ENCODE measurements around the gene KCNC1.

KCNC1 gene

GRCh38 chr11:17753153-17753552 lies 18.6 kb downstream of the KCNC1 start:
- Histone ChIP-seq H3K4me3 (ENCODE audit: low read length) (no peak overlapping the region), H3K27me3 (ENCODE audit: control insufficient read depth, insufficient read depth, low read length) (no peaks in the 10 kb centered on the region), H3K9ac (ENCODE audit: low read length) (no peak overlapping the region), H3K4me1 (ENCODE audit: control insufficient read depth, insufficient read depth, low read length) (no peaks in the 10 kb centered on the region), H3K9me3 (ENCODE audit: control insufficient read depth, low read length) (no peaks in the 10 kb centered on the region), H3K36me3 (ENCODE audit: control insufficient read depth, insufficient read depth, low read length) (no peaks in the 10 kb centered on the region)

GRCh38 chr11:17753641-17754040 lies 19.1 kb downstream of the KCNC1 start:
- no peak overlapping the region for H3K4me3 ChIP-seq (ENCODE audit: low read length)
- no peak overlapping the region for H3K9ac ChIP-seq (ENCODE audit: low read length)
- no peaks in the 10 kb centered on the region for H3K4me1 ChIP-seq (ENCODE audit: control insufficient read depth, insufficient read depth, low read length)
- H3K9me3 ChIP-seq (ENCODE audit: control insufficient read depth, low read length) = no peaks in the 10 kb centered on the region
- no peaks in the 10 kb centered on the region for H3K36me3 ChIP-seq (ENCODE audit: control insufficient read depth, insufficient read depth, low read length)
- H3K27me3 ChIP-seq (ENCODE audit: control insufficient read depth, insufficient read depth, low read length) = no peaks in the 10 kb centered on the region

GRCh38 chr11:17755891-17756290 lies 21.3 kb downstream of the KCNC1 start:
- Histone ChIP-seq H3K9ac (ENCODE audit: low read length) (no peak overlapping the region), H3K27me3 (ENCODE audit: control insufficient read depth, insufficient read depth, low read length) (no peaks in the 10 kb centered on the region), H3K36me3 (ENCODE audit: control insufficient read depth, insufficient read depth, low read length) (no peaks in the 10 kb centered on the region), H3K9me3 (ENCODE audit: control insufficient read depth, low read length) (no peaks in the 10 kb centered on the region), H3K4me3 (ENCODE audit: low read length) (no peak overlapping the region), H3K4me1 (ENCODE audit: control insufficient read depth, insufficient read depth, low read length) (no peaks in the 10 kb centered on the region)

GRCh38 chr11:17760102-17761029 lies 25.8 kb downstream of the KCNC1 start:
- Histone ChIP-seq H3K36me3 (ENCODE audit: control insufficient read depth, insufficient read depth, low read length) (no peaks in the 10 kb centered on the region), H3K9ac (ENCODE audit: low read length) (no peak overlapping the region), H3K27me3 (ENCODE audit: control insufficient read depth, insufficient read depth, low read length) (no peaks in the 10 kb centered on the region), H3K4me3 (ENCODE audit: low read length) (no peak overlapping the region), H3K9me3 (ENCODE audit: control insufficient read depth, low read length) (no peaks in the 10 kb centered on the region), H3K4me1 (ENCODE audit: control insufficient read depth, insufficient read depth, low read length) (no peaks in the 10 kb centered on the region)

- Histone ChIP-seq H3K4me3 (ENCODE audit: low read length) (no peak overlapping the region), H3K4me1 (ENCODE audit: control insufficient read depth, insufficient read depth, low read length) (no peaks in the 10 kb centered on the region), H3K9ac (ENCODE audit: low read length) (no peak overlapping the region), H3K36me3 (ENCODE audit: control insufficient read depth, insufficient read depth, low read length) (no peaks in the 10 kb centered on the region), H3K9me3 (ENCODE audit: control insufficient read depth, low read length) (no peaks in the 10 kb centered on the region), H3K27me3 (ENCODE audit: control insufficient read depth, insufficient read depth, low read length) (no peaks in the 10 kb centered on the region)
Measured at GRCh38 chr11:17762309-17762974, 27.9 kb downstream of the KCNC1 start.

- Histone ChIP-seq H3K4me1 (ENCODE audit: control insufficient read depth, insufficient read depth, low read length) (no peaks in the 10 kb centered on the region), H3K36me3 (ENCODE audit: control insufficient read depth, insufficient read depth, low read length) (no peaks in the 10 kb centered on the region), H3K4me3 (ENCODE audit: low read length) (no peak overlapping the region), H3K27me3 (ENCODE audit: control insufficient read depth, insufficient read depth, low read length) (no peaks in the 10 kb centered on the region), H3K9ac (ENCODE audit: low read length) (no peak overlapping the region), H3K9me3 (ENCODE audit: control insufficient read depth, low read length) (no peaks in the 10 kb centered on the region)
Measured at GRCh38 chr11:17763244-17763643, 28.7 kb downstream of the KCNC1 start.

GRCh38 chr11:17763703-17764102 lies 29.1 kb downstream of the KCNC1 start:
- Histone ChIP-seq H3K4me3 (ENCODE audit: low read length) (no peak overlapping the region), H3K4me1 (ENCODE audit: control insufficient read depth, insufficient read depth, low read length) (no peaks in the 10 kb centered on the region), H3K9ac (ENCODE audit: low read length) (no peak overlapping the region), H3K27me3 (ENCODE audit: control insufficient read depth, insufficient read depth, low read length) (no peaks in the 10 kb centered on the region), H3K36me3 (ENCODE audit: control insufficient read depth, insufficient read depth, low read length) (no peaks in the 10 kb centered on the region), H3K9me3 (ENCODE audit: control insufficient read depth, low read length) (no peaks in the 10 kb centered on the region)

- no peaks in the 10 kb centered on the region for H3K36me3 ChIP-seq (ENCODE audit: control insufficient read depth, insufficient read depth, low read length)
- H3K9ac ChIP-seq (ENCODE audit: low read length) = no peak overlapping the region
- H3K4me1 ChIP-seq (ENCODE audit: control insufficient read depth, insufficient read depth, low read length) = no peaks in the 10 kb centered on the region
- H3K27me3 ChIP-seq (ENCODE audit: control insufficient read depth, insufficient read depth, low read length) = no peaks in the 10 kb centered on the region
- no peaks in the 10 kb centered on the region for H3K9me3 ChIP-seq (ENCODE audit: control insufficient read depth, low read length)
- H3K4me3 ChIP-seq (ENCODE audit: low read length) = no peak overlapping the region
Measured at GRCh38 chr11:17764446-17765218, 30.1 kb downstream of the KCNC1 start.

- Histone ChIP-seq H3K4me3 (ENCODE audit: low read length) (no peak overlapping the region), H3K9ac (ENCODE audit: low read length) (no peak overlapping the region), H3K9me3 (ENCODE audit: control insufficient read depth, low read length) (no peaks in the 10 kb centered on the region), H3K4me1 (ENCODE audit: control insufficient read depth, insufficient read depth, low read length) (peaks cover 8% of the 10 kb centered on the region), H3K36me3 (ENCODE audit: control insufficient read depth, insufficient read depth, low read length) (no peaks in the 10 kb centered on the region), H3K27me3 (ENCODE audit: control insufficient read depth, insufficient read depth, low read length) (no peaks in the 10 kb centered on the region)
Measured at GRCh38 chr11:17765356-17766072, 30.9 kb downstream of the KCNC1 start.

- Histone ChIP-seq H3K27me3 (ENCODE audit: control insufficient read depth, insufficient read depth, low read length) (no peaks in the 10 kb centered on the region), H3K9me3 (ENCODE audit: control insufficient read depth, low read length) (no peaks in the 10 kb centered on the region), H3K4me1 (ENCODE audit: control insufficient read depth, insufficient read depth, low read length) (peaks cover 13% of the 10 kb centered on the region), H3K36me3 (ENCODE audit: control insufficient read depth, insufficient read depth, low read length) (no peaks in the 10 kb centered on the region), H3K4me3 (ENCODE audit: low read length) (no peak overlapping the region), H3K9ac (ENCODE audit: low read length) (no peak overlapping the region)
Measured at GRCh38 chr11:17766073-17766359, 31.4 kb downstream of the KCNC1 start.

GRCh38 chr11:17766590-17766989 lies 32.0 kb downstream of the KCNC1 start:
- Histone ChIP-seq H3K4me3 (ENCODE audit: low read length) (no peak overlapping the region), H3K9me3 (ENCODE audit: control insufficient read depth, low read length) (no peaks in the 10 kb centered on the region), H3K27me3 (ENCODE audit: control insufficient read depth, insufficient read depth, low read length) (no peaks in the 10 kb centered on the region), H3K4me1 (ENCODE audit: control insufficient read depth, insufficient read depth, low read length) (peaks cover 15% of the 10 kb centered on the region), H3K36me3 (ENCODE audit: control insufficient read depth, insufficient read depth, low read length) (no peaks in the 10 kb centered on the region), H3K9ac (ENCODE audit: low read length) (no peak overlapping the region)

Measured in mucosa of stomach (tissue), 1 donor.